ENCODE measurements around the gene IL6ST. TPM values are rescaled to one million over a fixed set of nuclear protein-coding genes. Genes with fewer than 3 reads are reported as not detected.

The IL6ST gene
- polyA plus RNA-seq, 1 experiment: 448 TPM

- no peaks in the 10 kb centered on the region for H3K27me3 ChIP-seq (ENCODE audit: control insufficient read depth, insufficient read depth, low read length)
- TF ChIP-seq CTCF (IDR thresholded peaks at IDR 0.05; ENCODE audit: low read depth, low read length): no peak
- CTCF ChIA-PET: interaction anchor here (1.1 kb wide), 1 partner anchor 337 kb away, joined by 4 read pairs; no protein-coding TSS in a partner anchor
- H3K9me3 ChIP-seq (ENCODE audit: control insufficient read depth, insufficient read depth, low read length): no peaks in the 10 kb centered on the region; the same call in 1 of the 2 replicates
- H3K27ac ChIP-seq (ENCODE audit: low read depth, low read length): no peak overlapping the region
- DNase-seq (ENCODE audit: low read depth, low spot score): no peak
- H3K4me3 ChIP-seq (ENCODE audit: low read depth, low read length): no peak overlapping the region
- POLR2A ChIA-PET: no interaction called here
Observed at GRCh38 chr5:55933377-55934114, 61.2 kb downstream of the IL6ST start.

GRCh38 chr5:55932700-55933099 is 62.1 kb downstream of the IL6ST start:
- Histone ChIP-seq H3K9me3 (ENCODE audit: control insufficient read depth, insufficient read depth, low read length) (no peaks in the 10 kb centered on the region; the same call in 1 of the 2 replicates), H3K27ac (ENCODE audit: low read depth, low read length) (no peak overlapping the region), H3K27me3 (ENCODE audit: control insufficient read depth, insufficient read depth, low read length) (no peaks in the 10 kb centered on the region), H3K4me3 (ENCODE audit: low read depth, low read length) (no peak overlapping the region)
- DNase-seq (ENCODE audit: low read depth, low spot score): no peak
- ChIA-PET CTCF (interaction anchor here (1.1 kb wide), 1 partner anchor 338 kb away, joined by 4 read pairs; no protein-coding TSS in a partner anchor), POLR2A (no interaction called here)
- TF ChIP-seq CTCF (IDR thresholded peaks at IDR 0.05; ENCODE audit: low read depth, low read length): no peak

GRCh38 chr5:55929020-55929799 is 65.6 kb downstream of the IL6ST start:
- TF ChIP-seq CTCF (IDR thresholded peaks at IDR 0.05; ENCODE audit: low read depth, low read length): no peak
- Histone ChIP-seq H3K27ac (ENCODE audit: low read depth, low read length) (no peak overlapping the region), H3K4me3 (ENCODE audit: low read depth, low read length) (no peak overlapping the region), H3K9me3 (ENCODE audit: control insufficient read depth, insufficient read depth, low read length) (no peaks in the 10 kb centered on the region; the same call in 1 of the 2 replicates), H3K27me3 (ENCODE audit: control insufficient read depth, insufficient read depth, low read length) (no peaks in the 10 kb centered on the region)
- POLR2A ChIA-PET: no interaction called here
- DNase-seq (ENCODE audit: low read depth, low spot score): no peak
- CTCF ChIA-PET: no interaction called here

GRCh38 chr5:55927861-55928655 is 66.7 kb downstream of the IL6ST start:
- Histone ChIP-seq H3K27me3 (ENCODE audit: control insufficient read depth, insufficient read depth, low read length) (no peaks in the 10 kb centered on the region), H3K4me3 (ENCODE audit: low read depth, low read length) (no peak overlapping the region), H3K27ac (ENCODE audit: low read depth, low read length) (no peak overlapping the region), H3K9me3 (ENCODE audit: control insufficient read depth, insufficient read depth, low read length) (no peaks in the 10 kb centered on the region)
- ChIA-PET POLR2A (no interaction called here), CTCF (interaction anchor here (0.5 to 0.7 kb wide), 2 partner anchors 92 to 626 kb away, joined by 4 read pairs; no protein-coding TSS in a partner anchor)
- DNase-seq (ENCODE audit: low read depth, low spot score): no peak
- no peak for TF ChIP-seq CTCF (IDR thresholded peaks at IDR 0.05; ENCODE audit: low read depth, low read length)
